ENCODE measurements around the gene DPM2.

DPM2 gene

GRCh38 chr9:127887792-127888191, 49.9 kb downstream of the DPM2 start:
- TF ChIP-seq EP300 (IDR thresholded peaks at IDR 0.05; ENCODE audit: borderline replicate concordance) (no peak), USF1 (IDR thresholded peaks at IDR 0.05) (no peak), TEAD4 (IDR thresholded peaks at IDR 0.05) (no peak), CEBPB (IDR thresholded peaks at IDR 0.05) (no peak), NFIC (IDR thresholded peaks at IDR 0.05) (no peak)
- TF ChIP-seq, protein P1, sequence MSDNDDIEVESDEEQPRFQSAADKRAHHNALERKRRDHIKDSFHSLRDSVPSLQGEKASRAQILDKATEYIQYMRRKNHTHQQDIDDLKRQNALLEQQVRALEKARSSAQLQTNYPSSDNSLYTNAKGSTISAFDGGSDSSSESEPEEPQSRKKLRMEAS (IDR thresholded peaks at IDR 0.05), result no peak

- TF ChIP-seq TCF12 (IDR thresholded peaks at IDR 0.05; ENCODE audit: low read depth) (no peak), TEAD4 (IDR thresholded peaks at IDR 0.05) (no peak), CEBPB (IDR thresholded peaks at IDR 0.05) (no peak), EGR1 (IDR thresholded peaks at IDR 0.05) (no peak), ZBTB7A (IDR thresholded peaks at IDR 0.05; ENCODE audit: low read depth) (no peak), YY1 (IDR thresholded peaks at IDR 0.05; ENCODE audit: low read depth) (no peak), NFIC (IDR thresholded peaks at IDR 0.05) (no peak), TAF1 (IDR thresholded peaks at IDR 0.05; ENCODE audit: low read depth) (no peak), CREB1 (IDR thresholded peaks at IDR 0.05; ENCODE audit: low read depth) (no peak), USF1 (IDR thresholded peaks at IDR 0.05) (no peak), FOXM1 (IDR thresholded peaks at IDR 0.05; ENCODE audit: borderline replicate concordance, low read depth) (no peak), EP300 (IDR thresholded peaks at IDR 0.05; ENCODE audit: borderline replicate concordance) (no peak), REST (IDR thresholded peaks at IDR 0.05; ENCODE audit: low read depth) (no peak), RAD21 (IDR thresholded peaks at IDR 0.05; ENCODE audit: low read depth) (no peak)
- TF ChIP-seq, protein P1 (IDR thresholded peaks at IDR 0.05), result no peak
Measured at GRCh38 chr9:127886401-127886972, 51.2 kb downstream of the DPM2 start.

- TF ChIP-seq NFIC (IDR thresholded peaks at IDR 0.05) (no peak), EP300 (IDR thresholded peaks at IDR 0.05; ENCODE audit: borderline replicate concordance) (no peak), EGR1 (IDR thresholded peaks at IDR 0.05) (no peak), USF1 (IDR thresholded peaks at IDR 0.05) (no peak), TAF1 (IDR thresholded peaks at IDR 0.05; ENCODE audit: low read depth) (no peak), CREB1 (IDR thresholded peaks at IDR 0.05; ENCODE audit: low read depth) (no peak), TCF12 (IDR thresholded peaks at IDR 0.05; ENCODE audit: low read depth) (no peak), TEAD4 (IDR thresholded peaks at IDR 0.05) (no peak)
Measured at GRCh38 chr9:127885508-127886281, 52.0 kb downstream of the DPM2 start.
